ENCODE results near the gene P2RX7.

The P2RX7 gene

GRCh38 chr12:121236776-121237175 is 104.1 kb downstream of the P2RX7 start:
- DNase-seq: no peak

GRCh38 chr12:121237415-121237814 is 104.7 kb downstream of the P2RX7 start:
- DNase-seq: no peak

Measured in NCI-H187 treated with DMSO at 0.1 percent for 48 hours (cell line).